GM12878 (cell line): ENCODE data around the gene MTIF3.

Source experiments
- CBFB ChIP-seq: IDR thresholded peaks from 2 replicates; pipeline ENCODE4 v1.6.1; 2016; ENCODE audit warnings: antibody characterized with exemption, low read depth
- CHD2 ChIP-seq: IDR thresholded peaks from 2 replicates; pipeline ENCODE4 v1.6.1; 2011; ENCODE audit warnings: low read depth, low read length, improper control_type of control experiment, borderline replicate concordance
- ETV6 ChIP-seq, 2 experiments: fragments of 450-650 bp in 1 of 2; IDR thresholded peaks in 1 of 2; conservative IDR thresholded peaks in 1 of 2; 2 replicates each; pipeline ENCODE4 v1.6.1; 2014; ENCODE audit warnings: antibody characterized with exemption in 1 of 2, borderline replicate concordance in 1 of 2, low read depth in 1 of 2, mild to moderate bottlenecking in 1 of 2, moderate library complexity in 1 of 2
- FOXM1 ChIP-seq: IDR thresholded peaks from 2 replicates; pipeline ENCODE4 v1.6.1; 2012; ENCODE audit warnings: low read depth, mild to moderate bottlenecking, inconsistent platforms, low read length, moderate library complexity
- MTA3 ChIP-seq: IDR thresholded peaks from 2 replicates; pipeline ENCODE4 v1.6.1; 2012; ENCODE audit warnings: low read length, inconsistent platforms, borderline replicate concordance
- MYC ChIP-seq: IDR thresholded peaks from 2 replicates; pipeline ENCODE4 v1.6.1; 2011; ENCODE audit warnings: mild to moderate bottlenecking, low read length, moderate library complexity, inconsistent platforms; ENCODE audit not compliant: insufficient read depth, insufficient replicate concordance, insufficient read length, severe bottlenecking
- RAD21 ChIP-seq: IDR thresholded peaks from 2 replicates; pipeline ENCODE4 v1.6.1; 2011; ENCODE audit warnings: mild to moderate bottlenecking, low read depth, low read length, moderate library complexity; ENCODE audit not compliant: insufficient read depth
- SIN3A ChIP-seq: IDR thresholded peaks from 2 replicates; pipeline ENCODE4 v1.6.1; 2012; ENCODE audit warnings: low read depth, low read length, improper control_type of control experiment
- TF ChIP-seq, protein P1 (sequence below): fragments of 450-650 bp; IDR thresholded peaks from 2 replicates; pipeline ENCODE4 v1.6.1; 2017; ENCODE audit warnings: mild to moderate bottlenecking, moderate library complexity
- TF ChIP-seq, protein P2 (sequence below): fragments of 450-650 bp; IDR thresholded peaks from 2 replicates; pipeline ENCODE4 v1.6.1; 2017; ENCODE audit warnings: mild to moderate bottlenecking, low read depth, inconsistent platforms; ENCODE audit not compliant: poor library complexity, severe bottlenecking

DNA sequence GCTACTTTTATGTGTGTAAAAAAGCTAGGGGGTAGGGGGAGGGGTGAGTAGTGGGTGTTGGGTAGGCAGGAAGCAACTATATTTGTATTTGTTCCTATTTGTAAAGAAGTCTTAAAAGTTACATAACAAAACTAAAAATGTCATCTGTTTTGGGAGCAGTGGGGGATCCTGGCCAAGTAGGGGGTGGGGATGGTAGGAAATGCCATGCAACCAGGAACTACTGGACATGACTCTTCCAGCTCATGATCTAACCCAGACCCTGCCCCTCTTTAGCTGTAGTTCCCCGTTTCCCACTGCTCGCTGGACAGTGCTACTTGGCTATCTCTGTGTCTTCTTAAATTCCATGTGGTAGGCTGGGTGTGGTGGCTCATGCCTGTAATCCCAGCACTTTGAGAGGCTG, 22.7 kb downstream of the MTIF3 start:
- no peak for TF ChIP-seq ETV6 (conservative IDR thresholded peaks at IDR 0.05 in 1 of 2, IDR thresholded peaks at IDR 0.05 in 1 of 2; ENCODE audit: borderline replicate concordance in 1 of 2, low read depth in 1 of 2)
- TF ChIP-seq, protein P1, sequence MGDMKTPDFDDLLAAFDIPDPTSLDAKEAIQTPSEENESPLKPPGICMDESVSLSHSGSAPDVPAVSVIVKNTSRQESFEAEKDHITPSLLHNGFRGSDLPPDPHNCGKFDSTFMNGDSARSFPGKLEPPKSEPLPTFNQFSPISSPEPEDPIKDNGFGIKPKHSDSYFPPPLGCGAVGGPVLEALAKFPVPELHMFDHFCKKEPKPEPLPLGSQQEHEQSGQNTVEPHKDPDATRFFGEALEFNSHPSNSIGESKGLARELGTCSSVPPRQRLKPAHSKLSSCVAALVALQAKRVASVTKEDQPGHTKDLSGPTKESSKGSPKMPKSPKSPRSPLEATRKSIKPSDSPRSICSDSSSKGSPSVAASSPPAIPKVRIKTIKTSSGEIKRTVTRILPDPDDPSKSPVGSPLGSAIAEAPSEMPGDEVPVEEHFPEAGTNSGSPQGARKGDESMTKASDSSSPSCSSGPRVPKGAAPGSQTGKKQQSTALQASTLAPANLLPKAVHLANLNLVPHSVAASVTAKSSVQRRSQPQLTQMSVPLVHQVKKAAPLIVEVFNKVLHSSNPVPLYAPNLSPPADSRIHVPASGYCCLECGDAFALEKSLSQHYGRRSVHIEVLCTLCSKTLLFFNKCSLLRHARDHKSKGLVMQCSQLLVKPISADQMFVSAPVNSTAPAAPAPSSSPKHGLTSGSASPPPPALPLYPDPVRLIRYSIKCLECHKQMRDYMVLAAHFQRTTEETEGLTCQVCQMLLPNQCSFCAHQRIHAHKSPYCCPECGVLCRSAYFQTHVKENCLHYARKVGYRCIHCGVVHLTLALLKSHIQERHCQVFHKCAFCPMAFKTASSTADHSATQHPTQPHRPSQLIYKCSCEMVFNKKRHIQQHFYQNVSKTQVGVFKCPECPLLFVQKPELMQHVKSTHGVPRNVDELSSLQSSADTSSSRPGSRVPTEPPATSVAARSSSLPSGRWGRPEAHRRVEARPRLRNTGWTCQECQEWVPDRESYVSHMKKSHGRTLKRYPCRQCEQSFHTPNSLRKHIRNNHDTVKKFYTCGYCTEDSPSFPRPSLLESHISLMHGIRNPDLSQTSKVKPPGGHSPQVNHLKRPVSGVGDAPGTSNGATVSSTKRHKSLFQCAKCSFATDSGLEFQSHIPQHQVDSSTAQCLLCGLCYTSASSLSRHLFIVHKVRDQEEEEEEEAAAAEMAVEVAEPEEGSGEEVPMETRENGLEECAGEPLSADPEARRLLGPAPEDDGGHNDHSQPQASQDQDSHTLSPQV = no peak
- TF ChIP-seq CBFB = no peak
- no peak for TF ChIP-seq MYC
- TF ChIP-seq, protein P2, sequence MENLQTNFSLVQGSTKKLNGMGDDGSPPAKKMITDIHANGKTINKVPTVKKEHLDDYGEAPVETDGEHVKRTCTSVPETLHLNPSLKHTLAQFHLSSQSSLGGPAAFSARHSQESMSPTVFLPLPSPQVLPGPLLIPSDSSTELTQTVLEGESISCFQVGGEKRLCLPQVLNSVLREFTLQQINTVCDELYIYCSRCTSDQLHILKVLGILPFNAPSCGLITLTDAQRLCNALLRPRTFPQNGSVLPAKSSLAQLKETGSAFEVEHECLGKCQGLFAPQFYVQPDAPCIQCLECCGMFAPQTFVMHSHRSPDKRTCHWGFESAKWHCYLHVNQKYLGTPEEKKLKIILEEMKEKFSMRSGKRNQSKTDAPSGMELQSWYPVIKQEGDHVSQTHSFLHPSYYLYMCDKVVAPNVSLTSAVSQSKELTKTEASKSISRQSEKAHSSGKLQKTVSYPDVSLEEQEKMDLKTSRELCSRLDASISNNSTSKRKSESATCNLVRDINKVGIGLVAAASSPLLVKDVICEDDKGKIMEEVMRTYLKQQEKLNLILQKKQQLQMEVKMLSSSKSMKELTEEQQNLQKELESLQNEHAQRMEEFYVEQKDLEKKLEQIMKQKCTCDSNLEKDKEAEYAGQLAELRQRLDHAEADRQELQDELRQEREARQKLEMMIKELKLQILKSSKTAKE = no peak
- TF ChIP-seq FOXM1 = no peak
- no peak for TF ChIP-seq MTA3
- TF ChIP-seq RAD21 = no peak
- TF ChIP-seq SIN3A = no peak
- no peak for TF ChIP-seq CHD2
